A549 (cell line): ENCODE results near the gene PSRC1. TPM values are rescaled to one million over a fixed set of nuclear protein-coding genes. Genes with fewer than 3 reads are reported as not detected.
A peak's percentile ranks its signal among the peaks of the same experiment; 100 is the strongest.

Experiments used
- ATAC-seq, 2 experiments: fragments of 200-7000 bp in 1 of 2; fragments of >200 bp in 1 of 2; cut with Nextera tagmentation in 1 of 2; cut with Tn5 transposase in 1 of 2; 3 replicates each; pipeline versions ENCODE4 v1.8.0 to v1.9.1; 2018 to 2020; ENCODE audit warnings: mild to moderate bottlenecking in 1 of 2, moderate library complexity in 1 of 2
- CTCF ChIA-PET: fragments of 300-600 bp; sonication (Branson Sonifier 250); formaldehyde crosslinking; extraction: SDS; loops from one replicate; lab custom pipeline; 2021; ENCODE audit warnings: antibody characterized with exemption, inconsistent platforms; lab: Yijun Ruan, JAX
- POLR2A ChIA-PET: fragments of 350-600 bp; formaldehyde crosslinking; extraction: SDS; loops from one replicate; lab custom pipeline; 2021; ENCODE audit warnings: antibody characterized with exemption, inconsistent platforms; lab: Yijun Ruan, JAX
- DNase-seq, 2 experiments: peaks; one replicate each; pipeline versions ENCODE4 v3.0.0 to v3.0.0-alpha.2; 2011 to 2016; ENCODE audit warnings: low read depth in 1 of 2, low spot score in 1 of 2
- FAIRE-seq: peaks from 2 replicates; lab custom pipeline; 2011; peaks lifted over from hg19 to GRCh38; lab: Jason Lieb, UNC
- H3K27ac ChIP-seq, 2 experiments: fragments of >200 bp; sonication (Bioruptor Twin); formaldehyde crosslinking; 3 replicates each; pipeline ENCODE4 v1.5.1; 2016 to 2017
- H3K4me1 ChIP-seq: fragments of >200 bp; sonication (Bioruptor Twin); formaldehyde crosslinking; 3 replicates; pipeline ENCODE4 v1.6.1; 2016
- H3K4me2 ChIP-seq: fragments of >200 bp; sonication (Bioruptor Twin); formaldehyde crosslinking; 3 replicates; pipeline ENCODE4 v1.6.1; 2016
- H3K4me3 ChIP-seq: fragments of >200 bp; sonication (Bioruptor Twin); formaldehyde crosslinking; 3 replicates; pipeline ENCODE4 v1.5.1; 2016
- H3K9me3 ChIP-seq: fragments of >200 bp; sonication (Bioruptor Twin); formaldehyde crosslinking; 3 replicates; pipeline ENCODE4 v1.6.1; 2016
- CBX8 ChIP-seq: fragments of 200-600 bp; sonication (generic); IDR thresholded peaks from 2 replicates; pipeline ENCODE4 v1.6.1; 2016
- CHD2 ChIP-seq: fragments of 150-350 bp; IDR thresholded peaks from 2 replicates; pipeline ENCODE4 v1.6.1; 2014; ENCODE audit warnings: low read length; ENCODE audit not compliant: partially characterized antibody
- CHD4 ChIP-seq: fragments of 200-600 bp; sonication (generic); IDR thresholded peaks from 2 replicates; pipeline ENCODE4 v1.6.1; 2016; ENCODE audit warnings: antibody characterized with exemption, mild to moderate bottlenecking, borderline replicate concordance
- EP300 ChIP-seq, 2 experiments: fragments of >200 bp; sonication (Bioruptor Twin); formaldehyde crosslinking; IDR thresholded peaks; 2 replicates in 1 of 2; 3 replicates in 1 of 2; pipeline ENCODE4 v1.6.1; 2016 to 2017
- ESRRA ChIP-seq: fragments of 150-350 bp; IDR thresholded peaks from 2 replicates; pipeline ENCODE4 v1.6.1; 2014; ENCODE audit warnings: mild to moderate bottlenecking, low read length, borderline replicate concordance
- KDM1A ChIP-seq: fragments of 200-600 bp; sonication (generic); IDR thresholded peaks from 2 replicates; pipeline ENCODE4 v1.6.1; 2016; ENCODE audit warnings: low read depth, mild to moderate bottlenecking
- NR3C1 ChIP-seq: fragments of >200 bp; sonication (Bioruptor Twin); formaldehyde crosslinking; IDR thresholded peaks from 3 replicates; pipeline ENCODE4 v1.6.1; 2017
- POLR2A ChIP-seq: IDR thresholded peaks from 2 replicates; pipeline ENCODE4 v1.6.1; 2012; ENCODE audit warnings: mild to moderate bottlenecking, low read length
- ZC3H11A ChIP-seq: fragments of 450-650 bp; IDR thresholded peaks from 2 replicates; pipeline ENCODE4 v1.6.1; 2014; ENCODE audit warnings: antibody characterized with exemption, mild to moderate bottlenecking
- ZFP36 ChIP-seq: fragments of 450-650 bp; IDR thresholded peaks from 2 replicates; pipeline ENCODE4 v1.6.1; 2014; ENCODE audit warnings: borderline replicate concordance; ENCODE audit not compliant: partially characterized antibody
- ZNF302 ChIP-seq: fragments of 250-450 bp; sonication (Bioruptor Pico); IDR thresholded peaks from 2 replicates; pipeline ENCODE4 v1.9.0; 2021; ENCODE audit warnings: inconsistent platforms, mild to moderate bottlenecking, moderate library complexity
- WGBS: methylation state at CpG from one replicate; pipeline ENCODE4 v1.1.6; 2017; ENCODE audit errors: missing lambda C conversion rate; 5-methylcytosine and 5-hydroxymethylcytosine counted together
- polyA plus RNA-seq, 4 experiments: library from polyadenylated mRNA; depleted of rRNA in 3 of 4; stranded (reverse); fragments of >200 nt; fragmentation: RNase III in 1 of 4; extraction: RNeasy Plus Mini Kit Qiagen cat#74134 plus additional on column Dnase treatment in 1 of 4; gene quantifications; 2 replicates in 3 of 4; 3 replicates in 1 of 4; pipeline ENCODE4 v1.2.3, GENCODE V29; 2011 to 2017
- TF ChIP-seq, protein P1 (sequence below): fragments of 150-350 bp; IDR thresholded peaks from 2 replicates; pipeline ENCODE4 v1.6.1; 2014; ENCODE audit warnings: low read depth, mild to moderate bottlenecking, low read length
- TF ChIP-seq, protein P2 (sequence below): fragments of 250-450 bp; sonication (Bioruptor Pico); IDR thresholded peaks from 2 replicates; pipeline ENCODE4 v1.5.0; 2021; ENCODE audit warnings: mild to moderate bottlenecking, moderate library complexity, borderline replicate concordance
- TF ChIP-seq, protein P3 (sequence below): fragments of >200 bp; sonication (Bioruptor Twin); formaldehyde crosslinking; IDR thresholded peaks from 2 replicates; pipeline ENCODE4 v1.6.1; 2016
- TF ChIP-seq, protein P4 (sequence below): IDR thresholded peaks from 2 replicates; pipeline ENCODE4 v1.6.1; 2012

The PSRC1 gene
- polyA plus RNA-seq, 2 of the 4 experiments (the other 2 are of a cell fraction): 15.3 to 21.5 TPM

DNA sequence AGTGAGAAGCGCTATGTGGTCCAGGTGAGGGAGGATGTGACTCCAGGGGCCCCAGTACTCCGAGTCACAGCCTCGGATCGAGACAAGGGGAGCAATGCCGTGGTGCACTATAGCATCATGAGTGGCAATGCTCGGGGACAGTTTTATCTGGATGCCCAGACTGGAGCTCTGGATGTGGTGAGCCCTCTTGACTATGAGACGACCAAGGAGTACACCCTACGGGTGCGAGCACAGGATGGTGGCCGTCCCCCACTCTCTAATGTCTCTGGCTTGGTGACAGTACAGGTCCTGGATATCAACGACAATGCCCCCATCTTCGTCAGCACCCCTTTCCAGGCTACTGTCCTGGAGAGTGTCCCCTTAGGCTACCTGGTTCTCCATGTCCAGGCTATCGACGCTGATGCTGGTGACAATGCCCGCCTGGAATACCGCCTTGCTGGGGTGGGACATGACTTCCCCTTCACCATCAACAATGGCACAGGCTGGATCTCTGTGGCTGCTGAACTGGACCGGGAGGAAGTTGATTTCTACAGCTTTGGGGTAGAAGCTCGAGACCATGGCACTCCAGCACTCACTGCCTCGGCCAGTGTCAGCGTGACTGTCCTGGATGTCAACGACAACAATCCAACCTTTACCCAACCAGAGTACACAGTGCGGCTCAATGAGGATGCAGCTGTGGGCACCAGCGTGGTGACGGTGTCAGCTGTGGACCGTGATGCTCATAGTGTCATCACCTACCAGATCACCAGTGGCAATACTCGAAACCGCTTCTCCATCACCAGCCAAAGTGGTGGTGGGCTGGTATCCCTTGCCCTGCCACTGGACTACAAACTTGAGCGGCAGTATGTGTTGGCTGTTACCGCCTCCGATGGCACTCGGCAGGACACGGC, 31.4 kb downstream of the PSRC1 start:
- no peaks in the 10 kb centered on the region for H3K9me3 ChIP-seq
- H3K27ac ChIP-seq: no peak overlapping the region
- CTCF ChIA-PET: interaction anchor here (0.6 to 4.6 kb wide), 6 partner anchors 9 to 281 kb away, joined by 3 to 29 read pairs (median 6); partner anchors contain the start of gene SORT1
- DNase-seq (no peak), ATAC-seq (no peak)
- TF ChIP-seq, protein P1, sequence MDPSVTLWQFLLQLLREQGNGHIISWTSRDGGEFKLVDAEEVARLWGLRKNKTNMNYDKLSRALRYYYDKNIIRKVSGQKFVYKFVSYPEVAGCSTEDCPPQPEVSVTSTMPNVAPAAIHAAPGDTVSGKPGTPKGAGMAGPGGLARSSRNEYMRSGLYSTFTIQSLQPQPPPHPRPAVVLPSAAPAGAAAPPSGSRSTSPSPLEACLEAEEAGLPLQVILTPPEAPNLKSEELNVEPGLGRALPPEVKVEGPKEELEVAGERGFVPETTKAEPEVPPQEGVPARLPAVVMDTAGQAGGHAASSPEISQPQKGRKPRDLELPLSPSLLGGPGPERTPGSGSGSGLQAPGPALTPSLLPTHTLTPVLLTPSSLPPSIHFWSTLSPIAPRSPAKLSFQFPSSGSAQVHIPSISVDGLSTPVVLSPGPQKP: no peak
- TF ChIP-seq ZNF302: no peak
- TF ChIP-seq, all 56 proteins: peak for 0
- Histone ChIP-seq H3K4me1 (peaks cover 20% of the 10 kb centered on the region), H3K4me3 (no peak overlapping the region), H3K4me2 (no peak overlapping the region)
- FAIRE-seq: no peak
- WGBS: 92% methylated on average over 23 of the region's 32 CpGs
- POLR2A ChIA-PET: no interaction called here

DNA sequence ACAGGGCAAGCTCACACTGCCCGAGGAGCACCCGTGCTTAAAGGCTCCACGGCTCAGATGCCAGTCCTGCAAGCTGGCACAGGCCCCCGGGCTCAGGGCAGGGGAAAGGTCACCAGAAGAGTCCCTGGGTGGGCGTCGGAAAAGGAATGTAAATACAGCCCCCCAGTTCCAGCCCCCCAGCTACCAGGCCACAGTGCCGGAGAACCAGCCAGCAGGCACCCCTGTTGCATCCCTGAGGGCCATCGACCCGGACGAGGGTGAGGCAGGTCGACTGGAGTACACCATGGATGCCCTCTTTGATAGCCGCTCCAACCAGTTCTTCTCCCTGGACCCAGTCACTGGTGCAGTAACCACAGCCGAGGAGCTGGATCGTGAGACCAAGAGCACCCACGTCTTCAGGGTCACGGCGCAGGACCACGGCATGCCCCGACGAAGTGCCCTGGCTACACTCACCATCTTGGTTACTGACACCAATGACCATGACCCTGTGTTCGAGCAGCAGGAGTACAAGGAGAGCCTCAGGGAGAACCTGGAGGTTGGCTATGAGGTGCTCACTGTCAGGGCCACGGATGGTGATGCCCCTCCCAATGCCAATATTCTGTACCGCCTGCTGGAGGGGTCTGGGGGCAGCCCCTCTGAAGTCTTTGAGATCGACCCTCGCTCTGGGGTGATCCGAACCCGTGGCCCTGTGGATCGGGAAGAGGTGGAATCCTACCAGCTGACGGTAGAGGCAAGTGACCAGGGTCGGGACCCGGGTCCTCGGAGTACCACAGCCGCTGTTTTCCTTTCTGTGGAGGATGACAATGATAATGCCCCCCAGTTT, 32.3 kb downstream of the PSRC1 start:
- DNase-seq: no peak
- Histone ChIP-seq H3K4me3 (no peak overlapping the region; the same call in 2 of the 3 replicates), H3K9me3 (no peaks in the 10 kb centered on the region), H3K4me2 (peak overlapping the region; percentile 86)
- no peak for FAIRE-seq
- ChIA-PET CTCF (interaction anchor here (0.7 to 1.9 kb wide), 4 partner anchors 13 to 282 kb away, joined by 3 to 6 read pairs (median 4); no protein-coding TSS in a partner anchor), POLR2A (interaction anchor here (0.6 to 1.1 kb wide), 2 partner anchors 23 to 147 kb away, joined by 3 read pairs; partner anchors contain the start of gene SORT1)
- no peak for TF ChIP-seq POLR2A
- TF ChIP-seq NR3C1: no peak
- TF ChIP-seq, protein P1: no peak
- TF ChIP-seq ESRRA: no peak
- TF ChIP-seq, protein P2, sequence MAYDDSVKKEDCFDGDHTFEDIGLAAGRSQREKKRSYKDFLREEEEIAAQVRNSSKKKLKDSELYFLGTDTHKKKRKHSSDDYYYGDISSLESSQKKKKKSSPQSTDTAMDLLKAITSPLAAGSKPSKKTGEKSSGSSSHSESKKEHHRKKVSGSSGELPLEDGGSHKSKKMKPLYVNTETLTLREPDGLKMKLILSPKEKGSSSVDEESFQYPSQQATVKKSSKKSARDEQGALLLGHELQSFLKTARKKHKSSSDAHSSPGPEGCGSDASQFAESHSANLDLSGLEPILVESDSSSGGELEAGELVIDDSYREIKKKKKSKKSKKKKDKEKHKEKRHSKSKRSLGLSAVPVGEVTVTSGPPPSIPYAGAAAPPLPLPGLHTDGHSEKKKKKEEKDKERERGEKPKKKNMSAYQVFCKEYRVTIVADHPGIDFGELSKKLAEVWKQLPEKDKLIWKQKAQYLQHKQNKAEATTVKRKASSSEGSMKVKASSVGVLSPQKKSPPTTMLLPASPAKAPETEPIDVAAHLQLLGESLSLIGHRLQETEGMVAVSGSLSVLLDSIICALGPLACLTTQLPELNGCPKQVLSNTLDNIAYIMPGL (CRISPR knock-in tag): no peak
- no peak for TF ChIP-seq ZC3H11A
- no peak for TF ChIP-seq CHD4
- no peak for TF ChIP-seq KDM1A
- TF ChIP-seq, protein P3, sequence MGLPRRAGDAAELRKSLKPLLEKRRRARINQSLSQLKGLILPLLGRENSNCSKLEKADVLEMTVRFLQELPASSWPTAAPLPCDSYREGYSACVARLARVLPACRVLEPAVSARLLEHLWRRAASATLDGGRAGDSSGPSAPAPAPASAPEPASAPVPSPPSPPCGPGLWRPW: no peak
- TF ChIP-seq, protein P4, sequence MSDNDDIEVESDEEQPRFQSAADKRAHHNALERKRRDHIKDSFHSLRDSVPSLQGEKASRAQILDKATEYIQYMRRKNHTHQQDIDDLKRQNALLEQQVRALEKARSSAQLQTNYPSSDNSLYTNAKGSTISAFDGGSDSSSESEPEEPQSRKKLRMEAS: no peak
- no peak for TF ChIP-seq EP300 (IDR thresholded peaks at IDR 0.05)
- no peak for TF ChIP-seq CHD2
- no peak for TF ChIP-seq CBX8
- TF ChIP-seq ZFP36: no peak
- TF ChIP-seq, all 56 proteins: peak for 0
- 93% methylated on average over 17 of the region's 33 CpGs for WGBS
- peaks cover 20% of the 10 kb centered on the region for H3K4me1 ChIP-seq
- H3K27ac ChIP-seq: no peak overlapping the region
- no peak for ATAC-seq
